H1 (cell line): Measurements from ENCODE around the gene PRELID2. TPM values are rescaled to one million over a fixed set of nuclear protein-coding genes. Genes with fewer than 3 reads are reported as not detected.

ENCODE experiments used
- BACH1 ChIP-seq: IDR thresholded peaks from 2 replicates; pipeline ENCODE4 v1.6.1; 2012; ENCODE audit warnings: low read length, improper control_type of control experiment
- CEBPB ChIP-seq: IDR thresholded peaks from 2 replicates; pipeline ENCODE4 v1.6.1; 2012; ENCODE audit warnings: low read depth, low read length
- GABPA ChIP-seq: IDR thresholded peaks from 2 replicates; pipeline ENCODE4 v1.6.1; 2011; ENCODE audit warnings: mild to moderate bottlenecking, low read length, moderate library complexity, borderline replicate concordance; ENCODE audit not compliant: insufficient read depth
- JUN ChIP-seq: IDR thresholded peaks from 2 replicates; pipeline ENCODE4 v1.6.1; 2011; ENCODE audit warnings: low read depth, mild to moderate bottlenecking, improper control_type of control experiment, low read length
- SIX5 ChIP-seq: IDR thresholded peaks from 2 replicates; pipeline ENCODE4 v1.6.1; 2011; ENCODE audit warnings: mild to moderate bottlenecking, low read depth, low read length
- SP4 ChIP-seq: IDR thresholded peaks from 2 replicates; pipeline ENCODE4 v1.6.1; 2012; ENCODE audit warnings: low read length, inconsistent platforms
- TAF7 ChIP-seq: optimal IDR thresholded peaks from 2 replicates; pipeline ENCODE3; 2011; ENCODE audit warnings: low read depth, mild to moderate bottlenecking, inconsistent platforms, low read length, moderate library complexity, borderline replicate concordance
- ZNF274 ChIP-seq: IDR thresholded peaks from 2 replicates; pipeline ENCODE4 v1.7.0; 2012; ENCODE audit warnings: low read length, borderline replicate concordance; ENCODE audit errors: extremely low read depth
- polyA plus RNA-seq, 7 experiments: library from polyadenylated mRNA; depleted of rRNA in 3 of 7; stranded (reverse) in 5 of 7; unstranded in 2 of 7; fragments of >200 nt in 5 of 7; fragments of 200-250 nt in 2 of 7; gene quantifications; 1 replicate in 5 of 7; 2 replicates in 1 of 7; 4 replicates in 1 of 7; pipeline versions ENCODE4 v1.2.1 to v1.2.3, GENCODE V29; 2011 to 2013; ENCODE audit warnings: missing spikeins in 2 of 7, mixed read lengths in 2 of 7
- total RNA-seq: library from RNA; stranded (reverse); fragmentation: NEBNext Ultra II Directional; extraction: Animal tissue kit (Norgen Biotek cat#: 25700); gene quantifications from 2 replicates; pipeline ENCODE4 v1.2.1, GENCODE V29; 2021
- TF ChIP-seq, protein P1 (sequence below): fragments of 300-600 bp; sonication (generic); IDR thresholded peaks from 2 replicates; pipeline ENCODE4 v1.7.1; 2012; ENCODE audit warnings: low read length, moderate library complexity, mild to moderate bottlenecking, inconsistent platforms; ENCODE audit not compliant: insufficient replicate concordance
- TF ChIP-seq, protein P2 (sequence below): IDR thresholded peaks from 2 replicates; pipeline ENCODE4 v1.6.1; 2012; ENCODE audit warnings: inconsistent platforms
- TF ChIP-seq, protein P3 (sequence below): IDR thresholded peaks from 2 replicates; pipeline ENCODE4 v1.6.1; 2011; ENCODE audit warnings: low read depth, mild to moderate bottlenecking, low read length; ENCODE audit not compliant: insufficient read depth

PRELID2 gene
- total and polyA plus RNA-seq, 2 of the 8 experiments (the other 6 are each of a cell fraction or from before 2014, with no cell fraction given): 2.2 to 7.8 TPM

DNA sequence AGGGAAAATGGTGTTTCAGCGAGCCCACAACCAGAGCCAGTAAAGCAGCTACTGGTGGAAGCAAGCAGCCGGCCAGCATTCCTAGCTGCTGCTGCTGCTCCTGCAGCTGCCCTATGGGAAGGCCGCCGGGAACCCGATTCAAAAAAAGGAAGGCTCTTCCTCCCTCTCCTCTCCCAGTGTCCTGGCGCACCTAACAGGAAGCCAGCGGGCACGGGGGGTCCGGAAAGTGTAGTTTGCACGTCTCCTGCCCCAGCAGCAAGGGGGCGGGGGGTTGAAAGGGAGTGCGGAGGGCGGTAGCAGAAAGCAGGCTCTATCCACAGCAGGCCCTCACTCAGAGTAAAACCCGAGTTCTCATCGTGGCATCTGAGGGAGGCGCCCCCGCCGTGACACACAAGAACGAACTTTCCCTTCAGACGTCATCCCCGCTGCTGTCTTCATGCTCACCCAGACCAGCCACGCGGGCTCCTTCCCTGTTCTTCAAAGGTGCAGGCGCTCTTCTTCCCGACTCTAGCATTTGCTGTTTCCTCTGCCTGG lies 21.2 kb upstream of the PRELID2 start (continued):
- TF ChIP-seq, protein P1, sequence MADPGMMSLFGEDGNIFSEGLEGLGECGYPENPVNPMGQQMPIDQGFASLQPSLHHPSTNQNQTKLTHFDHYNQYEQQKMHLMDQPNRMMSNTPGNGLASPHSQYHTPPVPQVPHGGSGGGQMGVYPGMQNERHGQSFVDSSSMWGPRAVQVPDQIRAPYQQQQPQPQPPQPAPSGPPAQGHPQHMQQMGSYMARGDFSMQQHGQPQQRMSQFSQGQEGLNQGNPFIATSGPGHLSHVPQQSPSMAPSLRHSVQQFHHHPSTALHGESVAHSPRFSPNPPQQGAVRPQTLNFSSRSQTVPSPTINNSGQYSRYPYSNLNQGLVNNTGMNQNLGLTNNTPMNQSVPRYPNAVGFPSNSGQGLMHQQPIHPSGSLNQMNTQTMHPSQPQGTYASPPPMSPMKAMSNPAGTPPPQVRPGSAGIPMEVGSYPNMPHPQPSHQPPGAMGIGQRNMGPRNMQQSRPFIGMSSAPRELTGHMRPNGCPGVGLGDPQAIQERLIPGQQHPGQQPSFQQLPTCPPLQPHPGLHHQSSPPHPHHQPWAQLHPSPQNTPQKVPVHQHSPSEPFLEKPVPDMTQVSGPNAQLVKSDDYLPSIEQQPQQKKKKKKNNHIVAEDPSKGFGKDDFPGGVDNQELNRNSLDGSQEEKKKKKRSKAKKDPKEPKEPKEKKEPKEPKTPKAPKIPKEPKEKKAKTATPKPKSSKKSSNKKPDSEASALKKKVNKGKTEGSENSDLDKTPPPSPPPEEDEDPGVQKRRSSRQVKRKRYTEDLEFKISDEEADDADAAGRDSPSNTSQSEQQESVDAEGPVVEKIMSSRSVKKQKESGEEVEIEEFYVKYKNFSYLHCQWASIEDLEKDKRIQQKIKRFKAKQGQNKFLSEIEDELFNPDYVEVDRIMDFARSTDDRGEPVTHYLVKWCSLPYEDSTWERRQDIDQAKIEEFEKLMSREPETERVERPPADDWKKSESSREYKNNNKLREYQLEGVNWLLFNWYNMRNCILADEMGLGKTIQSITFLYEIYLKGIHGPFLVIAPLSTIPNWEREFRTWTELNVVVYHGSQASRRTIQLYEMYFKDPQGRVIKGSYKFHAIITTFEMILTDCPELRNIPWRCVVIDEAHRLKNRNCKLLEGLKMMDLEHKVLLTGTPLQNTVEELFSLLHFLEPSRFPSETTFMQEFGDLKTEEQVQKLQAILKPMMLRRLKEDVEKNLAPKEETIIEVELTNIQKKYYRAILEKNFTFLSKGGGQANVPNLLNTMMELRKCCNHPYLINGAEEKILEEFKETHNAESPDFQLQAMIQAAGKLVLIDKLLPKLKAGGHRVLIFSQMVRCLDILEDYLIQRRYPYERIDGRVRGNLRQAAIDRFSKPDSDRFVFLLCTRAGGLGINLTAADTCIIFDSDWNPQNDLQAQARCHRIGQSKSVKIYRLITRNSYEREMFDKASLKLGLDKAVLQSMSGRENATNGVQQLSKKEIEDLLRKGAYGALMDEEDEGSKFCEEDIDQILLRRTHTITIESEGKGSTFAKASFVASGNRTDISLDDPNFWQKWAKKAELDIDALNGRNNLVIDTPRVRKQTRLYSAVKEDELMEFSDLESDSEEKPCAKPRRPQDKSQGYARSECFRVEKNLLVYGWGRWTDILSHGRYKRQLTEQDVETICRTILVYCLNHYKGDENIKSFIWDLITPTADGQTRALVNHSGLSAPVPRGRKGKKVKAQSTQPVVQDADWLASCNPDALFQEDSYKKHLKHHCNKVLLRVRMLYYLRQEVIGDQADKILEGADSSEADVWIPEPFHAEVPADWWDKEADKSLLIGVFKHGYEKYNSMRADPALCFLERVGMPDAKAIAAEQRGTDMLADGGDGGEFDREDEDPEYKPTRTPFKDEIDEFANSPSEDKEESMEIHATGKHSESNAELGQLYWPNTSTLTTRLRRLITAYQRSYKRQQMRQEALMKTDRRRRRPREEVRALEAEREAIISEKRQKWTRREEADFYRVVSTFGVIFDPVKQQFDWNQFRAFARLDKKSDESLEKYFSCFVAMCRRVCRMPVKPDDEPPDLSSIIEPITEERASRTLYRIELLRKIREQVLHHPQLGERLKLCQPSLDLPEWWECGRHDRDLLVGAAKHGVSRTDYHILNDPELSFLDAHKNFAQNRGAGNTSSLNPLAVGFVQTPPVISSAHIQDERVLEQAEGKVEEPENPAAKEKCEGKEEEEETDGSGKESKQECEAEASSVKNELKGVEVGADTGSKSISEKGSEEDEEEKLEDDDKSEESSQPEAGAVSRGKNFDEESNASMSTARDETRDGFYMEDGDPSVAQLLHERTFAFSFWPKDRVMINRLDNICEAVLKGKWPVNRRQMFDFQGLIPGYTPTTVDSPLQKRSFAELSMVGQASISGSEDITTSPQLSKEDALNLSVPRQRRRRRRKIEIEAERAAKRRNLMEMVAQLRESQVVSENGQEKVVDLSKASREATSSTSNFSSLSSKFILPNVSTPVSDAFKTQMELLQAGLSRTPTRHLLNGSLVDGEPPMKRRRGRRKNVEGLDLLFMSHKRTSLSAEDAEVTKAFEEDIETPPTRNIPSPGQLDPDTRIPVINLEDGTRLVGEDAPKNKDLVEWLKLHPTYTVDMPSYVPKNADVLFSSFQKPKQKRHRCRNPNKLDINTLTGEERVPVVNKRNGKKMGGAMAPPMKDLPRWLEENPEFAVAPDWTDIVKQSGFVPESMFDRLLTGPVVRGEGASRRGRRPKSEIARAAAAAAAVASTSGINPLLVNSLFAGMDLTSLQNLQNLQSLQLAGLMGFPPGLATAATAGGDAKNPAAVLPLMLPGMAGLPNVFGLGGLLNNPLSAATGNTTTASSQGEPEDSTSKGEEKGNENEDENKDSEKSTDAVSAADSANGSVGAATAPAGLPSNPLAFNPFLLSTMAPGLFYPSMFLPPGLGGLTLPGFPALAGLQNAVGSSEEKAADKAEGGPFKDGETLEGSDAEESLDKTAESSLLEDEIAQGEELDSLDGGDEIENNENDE: no peak
- TF ChIP-seq SP4: no peak
- no peak for TF ChIP-seq TAF7
- TF ChIP-seq, protein P2, sequence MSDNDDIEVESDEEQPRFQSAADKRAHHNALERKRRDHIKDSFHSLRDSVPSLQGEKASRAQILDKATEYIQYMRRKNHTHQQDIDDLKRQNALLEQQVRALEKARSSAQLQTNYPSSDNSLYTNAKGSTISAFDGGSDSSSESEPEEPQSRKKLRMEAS: peak; percentile 43; the same call in 1 of the 2 replicates
- no peak for TF ChIP-seq SIX5
- TF ChIP-seq CEBPB: no peak
- no peak for TF ChIP-seq JUN
- no peak for TF ChIP-seq ZNF274
- TF ChIP-seq, protein P3, sequence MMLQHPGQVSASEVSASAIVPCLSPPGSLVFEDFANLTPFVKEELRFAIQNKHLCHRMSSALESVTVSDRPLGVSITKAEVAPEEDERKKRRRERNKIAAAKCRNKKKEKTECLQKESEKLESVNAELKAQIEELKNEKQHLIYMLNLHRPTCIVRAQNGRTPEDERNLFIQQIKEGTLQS: no peak
- TF ChIP-seq GABPA: no peak
- no peak for TF ChIP-seq BACH1
